Epithelial cell of umbilical artery (primary cell): Measurements from ENCODE around the gene HAPLN3. TPM values are rescaled to one million over a fixed set of nuclear protein-coding genes. Genes with fewer than 3 reads are reported as not detected.

ENCODE experiments used
- total RNA-seq: library from RNA; depleted of rRNA; stranded (reverse); fragments of >200 nt; gene quantifications from 2 replicates; pipeline ENCODE4 v1.2.3, GENCODE V29; 2014

Gene HAPLN3, protein sequence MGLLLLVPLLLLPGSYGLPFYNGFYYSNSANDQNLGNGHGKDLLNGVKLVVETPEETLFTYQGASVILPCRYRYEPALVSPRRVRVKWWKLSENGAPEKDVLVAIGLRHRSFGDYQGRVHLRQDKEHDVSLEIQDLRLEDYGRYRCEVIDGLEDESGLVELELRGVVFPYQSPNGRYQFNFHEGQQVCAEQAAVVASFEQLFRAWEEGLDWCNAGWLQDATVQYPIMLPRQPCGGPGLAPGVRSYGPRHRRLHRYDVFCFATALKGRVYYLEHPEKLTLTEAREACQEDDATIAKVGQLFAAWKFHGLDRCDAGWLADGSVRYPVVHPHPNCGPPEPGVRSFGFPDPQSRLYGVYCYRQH
- total RNA-seq, result 8.1 and 9.0 TPM in 2 replicates

DNA sequence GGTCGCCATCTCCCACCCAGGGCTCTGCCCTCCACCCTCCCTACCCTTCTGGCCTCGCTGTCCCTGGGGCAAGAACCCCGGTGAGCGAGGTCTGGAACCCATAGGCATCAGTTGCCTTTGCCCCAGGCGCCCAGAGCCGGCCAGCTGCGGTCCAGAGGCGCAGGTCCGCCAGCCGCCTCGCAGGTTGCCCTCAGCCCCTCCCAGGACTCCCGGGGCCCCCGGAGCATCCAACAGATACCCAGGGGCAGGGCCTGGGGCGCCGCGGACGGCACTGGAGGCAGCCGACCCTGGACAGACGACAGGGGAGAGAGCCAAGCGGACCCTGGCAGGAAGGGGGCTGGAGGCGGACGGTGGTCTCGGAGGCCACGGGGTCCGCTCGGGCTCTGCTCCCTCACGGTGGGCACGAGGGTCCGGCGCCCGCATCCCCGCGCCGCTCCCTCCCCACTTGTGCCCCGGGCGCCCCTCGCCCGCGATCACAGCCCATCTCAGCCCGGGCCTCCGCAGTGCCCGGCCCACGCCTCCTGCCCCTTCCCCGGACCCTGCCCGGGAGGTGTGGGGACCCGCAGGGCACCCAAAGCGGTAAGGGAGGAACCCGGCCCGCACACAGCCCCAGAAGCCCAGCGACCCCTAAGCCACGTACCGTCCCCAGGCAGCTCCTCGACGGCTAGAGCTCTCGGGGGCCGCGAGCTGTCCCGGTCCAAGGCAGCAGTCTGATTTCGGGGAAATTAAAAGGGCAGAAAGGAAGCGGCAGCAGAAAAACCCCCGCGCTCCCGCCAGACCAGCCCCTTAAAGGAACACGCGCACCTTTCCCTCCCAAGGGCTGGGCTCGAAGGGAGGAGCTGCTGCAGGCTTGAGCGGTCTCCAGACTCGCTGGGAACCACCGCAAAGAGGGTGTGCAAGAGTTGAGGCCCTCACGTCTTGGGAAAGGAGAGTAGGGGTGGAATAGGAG is at the start of gene HAPLN3:
Gene HAPLN3, minus strand, starts transcription at position 726 of the 949 bp plus-strand sequence. CDS start 8,246 bp downstream, outside the sequence.

DNA sequence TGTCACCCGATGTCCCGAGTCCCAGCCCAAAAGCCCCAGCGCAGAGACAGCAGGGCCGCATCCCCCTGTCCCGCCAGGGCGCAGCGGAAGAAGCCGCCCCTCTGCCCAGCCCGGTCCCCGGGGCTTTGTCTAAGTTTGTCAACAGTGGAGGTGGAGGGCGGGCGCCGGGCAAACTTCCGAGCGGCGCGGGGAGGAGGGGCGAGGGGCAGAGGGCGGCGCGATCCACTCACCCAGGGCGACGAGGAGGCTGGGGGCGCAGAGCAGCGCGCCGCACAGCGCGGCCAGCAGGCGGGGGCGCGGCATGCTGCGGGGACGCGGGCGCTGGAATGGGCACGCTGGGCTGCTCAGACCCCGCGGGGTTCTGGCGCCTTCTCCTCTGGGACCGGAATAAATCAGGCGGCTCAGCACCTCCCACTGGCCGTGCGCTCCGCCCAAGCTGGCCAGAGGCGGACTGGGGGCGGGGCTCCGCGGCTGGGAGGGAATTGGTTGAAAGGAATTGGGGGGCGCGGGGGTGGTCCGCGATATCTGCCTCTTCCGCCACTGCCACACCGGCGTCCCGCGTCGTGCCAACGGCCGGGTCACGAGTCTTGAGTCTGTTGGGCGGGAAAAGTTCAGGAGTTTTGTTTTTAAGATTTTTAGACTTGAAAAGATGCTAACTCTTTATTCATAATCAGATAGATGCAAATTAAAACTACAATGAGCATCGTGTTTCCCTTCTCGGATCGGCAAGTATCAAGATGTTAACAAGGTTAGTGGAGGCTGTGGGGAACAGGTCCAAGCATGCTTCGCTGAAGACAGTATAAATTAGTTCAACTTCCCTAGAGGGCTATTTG is 17.9 kb upstream of the HAPLN3 start, which contains the start of gene MFGE8:
Gene MFGE8, minus strand, starts transcription at position 363 of the 833 bp plus-strand sequence. Its CDS starts 60 bp downstream, at position 303.

Other genes with a start within 250 kb of the HAPLN3 start
- gene ACAN, start 92.1 kb downstream of the HAPLN3 start, total RNA-seq, result not detected in 2 replicates
- 41.0 and 41.9 TPM in 2 replicates for gene MFGE8, start 17.8 kb upstream of the HAPLN3 start, total RNA-seq
- gene ABHD2, start 192.9 kb upstream of the HAPLN3 start, total RNA-seq, result 24.4 and 35.3 TPM in 2 replicates